ENCODE data around the gene CAPN10.

DNA sequence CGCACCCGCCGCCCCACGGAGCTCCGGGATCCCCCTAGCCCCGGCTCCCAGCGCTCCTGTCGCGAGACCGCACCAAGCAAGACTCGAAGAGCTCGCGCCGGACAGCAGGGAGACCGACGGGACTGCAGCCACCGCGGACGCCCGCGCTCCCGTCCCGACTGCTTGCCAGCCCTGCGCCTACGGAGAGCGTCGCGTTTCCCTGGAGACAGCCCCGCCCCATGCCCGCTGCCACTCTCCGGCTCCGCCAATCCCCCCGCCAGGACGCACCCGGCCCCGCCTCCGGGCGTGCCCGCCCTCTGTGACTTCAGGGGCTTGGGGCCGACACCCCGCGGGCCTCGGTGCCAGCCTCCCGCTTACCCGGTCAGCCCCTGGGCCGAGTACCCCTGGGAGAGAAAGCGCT lies 28.7 kb upstream of the CAPN10 start, which contains the start of gene ANKMY1:
- TF ChIP-seq, protein P1, sequence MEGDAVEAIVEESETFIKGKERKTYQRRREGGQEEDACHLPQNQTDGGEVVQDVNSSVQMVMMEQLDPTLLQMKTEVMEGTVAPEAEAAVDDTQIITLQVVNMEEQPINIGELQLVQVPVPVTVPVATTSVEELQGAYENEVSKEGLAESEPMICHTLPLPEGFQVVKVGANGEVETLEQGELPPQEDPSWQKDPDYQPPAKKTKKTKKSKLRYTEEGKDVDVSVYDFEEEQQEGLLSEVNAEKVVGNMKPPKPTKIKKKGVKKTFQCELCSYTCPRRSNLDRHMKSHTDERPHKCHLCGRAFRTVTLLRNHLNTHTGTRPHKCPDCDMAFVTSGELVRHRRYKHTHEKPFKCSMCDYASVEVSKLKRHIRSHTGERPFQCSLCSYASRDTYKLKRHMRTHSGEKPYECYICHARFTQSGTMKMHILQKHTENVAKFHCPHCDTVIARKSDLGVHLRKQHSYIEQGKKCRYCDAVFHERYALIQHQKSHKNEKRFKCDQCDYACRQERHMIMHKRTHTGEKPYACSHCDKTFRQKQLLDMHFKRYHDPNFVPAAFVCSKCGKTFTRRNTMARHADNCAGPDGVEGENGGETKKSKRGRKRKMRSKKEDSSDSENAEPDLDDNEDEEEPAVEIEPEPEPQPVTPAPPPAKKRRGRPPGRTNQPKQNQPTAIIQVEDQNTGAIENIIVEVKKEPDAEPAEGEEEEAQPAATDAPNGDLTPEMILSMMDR (IDR thresholded peaks at IDR 0.05): no peak
- no peak for TF ChIP-seq POLR2A (IDR thresholded peaks at IDR 0.05)
